ENCODE measurements around the gene FBXO30. TPM values are rescaled to one million over a fixed set of nuclear protein-coding genes. Genes with fewer than 3 reads are reported as not detected.
A peak's percentile ranks its signal among the peaks of the same experiment; 100 is the strongest.

The FBXO30 gene
- total RNA-seq, 1 donor from 2014 or later: 14.8 TPM

- peak; percentile 41 for DNase-seq
These were observed 997 bp upstream of the FBXO30 start for GRCh38 chr6:145815309-145816274.

- DNase-seq: peak; percentile 61
These were observed 527 bp downstream of the FBXO30 start for GRCh38 chr6:145814035-145814500.

- peak; percentile 67 for DNase-seq
These were observed 1.1 kb downstream of the FBXO30 start for GRCh38 chr6:145813285-145814034.

GRCh38 chr6:145811741-145812140 lies 2.9 kb downstream of the FBXO30 start:
- DNase-seq: no peak

GRCh38 chr6:145809785-145810184 lies 4.8 kb downstream of the FBXO30 start:
- DNase-seq: no peak

- DNase-seq: no peak
These were observed 5.4 kb downstream of the FBXO30 start for GRCh38 chr6:145809211-145809610.

GRCh38 chr6:145808239-145808638 lies 6.4 kb downstream of the FBXO30 start:
- peak; percentile 13 for DNase-seq

GRCh38 chr6:145802141-145802540 lies 12.5 kb downstream of the FBXO30 start:
- no peak for DNase-seq

- no peak for DNase-seq
These were observed 13.6 kb downstream of the FBXO30 start for GRCh38 chr6:145801021-145801420.

GRCh38 chr6:145798530-145798929 lies 16.1 kb downstream of the FBXO30 start:
- DNase-seq: peak; percentile 20

- no peak for DNase-seq
These were observed 25.2 kb downstream of the FBXO30 start for GRCh38 chr6:145789443-145789842.

GRCh38 chr6:145787688-145788087 lies 26.9 kb downstream of the FBXO30 start:
- DNase-seq: no peak

GRCh38 chr6:145784683-145785082 lies 29.9 kb downstream of the FBXO30 start:
- DNase-seq: no peak

GRCh38 chr6:145783796-145784195 lies 30.8 kb downstream of the FBXO30 start:
- DNase-seq: no peak

GRCh38 chr6:145772846-145773245 lies 41.7 kb downstream of the FBXO30 start:
- DNase-seq: no peak

GRCh38 chr6:145765449-145765848 lies 49.1 kb downstream of the FBXO30 start:
- DNase-seq: no peak

- DNase-seq: no peak
These were observed 50.9 kb downstream of the FBXO30 start for GRCh38 chr6:145763742-145764141.

- DNase-seq: no peak
These were observed 53.0 kb downstream of the FBXO30 start for GRCh38 chr6:145761584-145761983.

- peak; percentile 13 for DNase-seq
These were observed 56.5 kb downstream of the FBXO30 start for GRCh38 chr6:145758113-145758512.

- DNase-seq: peak; percentile 63
These were observed 58.4 kb downstream of the FBXO30 start for GRCh38 chr6:145756170-145756662.

GRCh38 chr6:145755682-145756081 lies 58.9 kb downstream of the FBXO30 start:
- DNase-seq: no peak

GRCh38 chr6:145752638-145753037 lies 62.0 kb downstream of the FBXO30 start:
- DNase-seq: no peak

GRCh38 chr6:145749632-145750031 lies 65.0 kb downstream of the FBXO30 start:
- peak; percentile 34 for DNase-seq
